D341Med (cell line): Measurements from ENCODE around the gene IZUMO2.
"Not testable (repeated sequence)": the region's sequence is repeated elsewhere in the genome, so short reads cannot be mapped to it uniquely, and the experiment has no call there.

Experiments
- DNase-seq: peaks from one replicate; pipeline ENCODE4 v3.0.0; 2012; ENCODE audit warnings: low spot score

The IZUMO2 gene

DNA sequence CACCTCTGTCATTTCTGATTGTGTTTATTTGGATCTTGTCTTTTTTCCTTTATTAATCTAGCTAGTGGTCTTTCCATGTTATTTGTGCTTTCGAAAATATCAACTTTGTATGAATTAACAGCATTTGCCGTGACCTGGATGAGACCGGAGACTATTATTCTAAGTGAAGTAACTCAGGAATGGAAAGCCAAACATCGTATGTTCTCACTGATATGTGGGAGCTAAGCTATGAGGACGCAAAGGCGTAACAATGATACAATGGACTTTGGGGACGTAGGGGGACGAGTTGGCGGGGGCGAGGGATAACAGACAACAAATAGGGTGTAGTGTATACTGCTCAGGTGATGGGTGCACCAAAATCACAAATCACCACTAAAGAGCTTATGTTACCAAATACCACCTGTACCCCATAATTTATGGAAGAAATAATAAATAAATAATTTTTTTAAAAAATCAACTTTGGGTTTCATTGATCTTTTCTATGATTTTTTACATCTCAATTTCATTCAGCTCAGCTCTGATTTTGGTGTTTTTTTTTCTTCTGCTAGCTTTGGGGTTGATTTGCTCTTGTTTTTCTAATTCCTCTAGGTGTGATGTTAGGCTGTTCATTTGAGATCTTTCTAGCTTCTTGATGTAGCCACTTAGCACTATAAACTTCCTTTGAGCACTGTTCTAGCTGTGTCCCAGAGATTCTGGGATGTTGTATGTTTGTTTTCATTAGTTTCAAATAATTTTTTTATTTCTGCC, 27.1 kb downstream of the IZUMO2 start:
- not testable (repeated sequence) for DNase-seq

GRCh38 chr19:50134777-50135719, 28.0 kb downstream of the IZUMO2 start:
- DNase-seq = not testable (repeated sequence)

GRCh38 chr19:50133518-50134492, 29.3 kb downstream of the IZUMO2 start:
- not testable (repeated sequence) for DNase-seq

DNA sequence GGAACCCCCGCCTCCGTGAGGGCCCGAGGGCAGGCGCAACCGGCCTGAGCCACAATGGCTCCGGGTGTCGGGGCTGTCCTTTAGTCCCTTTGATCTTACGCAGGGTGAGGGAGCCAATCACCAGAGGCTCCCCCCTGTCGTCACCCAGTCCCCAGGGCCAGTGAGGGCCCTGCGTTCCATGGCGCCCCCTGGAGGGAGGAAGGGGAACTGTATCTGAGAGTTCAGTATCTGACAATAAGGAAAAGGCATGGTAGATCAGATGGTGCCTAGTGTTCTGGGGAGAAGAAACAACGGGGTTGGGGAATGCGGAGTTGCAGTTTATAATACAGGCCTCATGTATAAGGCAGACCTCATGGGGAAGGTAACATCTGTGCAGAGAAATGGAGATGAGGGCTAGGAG, 59.1 kb downstream of the IZUMO2 start:
- DNase-seq = not testable (repeated sequence)

GRCh38 chr19:50103405-50103804, 59.7 kb downstream of the IZUMO2 start:
- DNase-seq = not testable (repeated sequence)
